Testis (tissue), 3 donors: ENCODE measurements around the gene L1CAM. TPM values are rescaled to one million over a fixed set of nuclear protein-coding genes. Genes with fewer than 3 reads are reported as not detected.

Experiments
- DNase-seq: peaks from one replicate; pipeline ENCODE4 v3.0.0-alpha.2; 2019
- H3K27ac ChIP-seq, 2 donors: fragments of 200-600 bp; sonication (generic); one replicate each; pipeline ENCODE4 v1.5.1; 2019
- H3K27me3 ChIP-seq: fragments of 200-600 bp; sonication (generic); one replicate; pipeline ENCODE4 v1.5.1; 2019
- H3K36me3 ChIP-seq: fragments of 200-600 bp; sonication (generic); one replicate; pipeline ENCODE4 v1.5.1; 2017; ENCODE audit warnings: low read depth; ENCODE audit errors: missing control alignments
- H3K4me1 ChIP-seq: fragments of 200-600 bp; sonication (generic); one replicate; pipeline ENCODE4 v1.5.1; 2019
- H3K4me3 ChIP-seq, 2 donors: fragments of 200-600 bp; sonication (generic); one replicate each; pipeline ENCODE4 v1.5.1; 2017 to 2019
- H3K9me3 ChIP-seq: fragments of 200-600 bp; sonication (generic); one replicate; pipeline ENCODE4 v1.5.1; 2017
- POLR2A ChIP-seq: fragments of 450-650 bp; IDR thresholded peaks from one replicate; pipeline ENCODE4 v1.6.1; 2017; ENCODE audit warnings: antibody characterized with exemption, mild to moderate bottlenecking, moderate library complexity
- WGBS, 2 donors: methylation state at CpG; one replicate each; pipeline ENCODE4 v1.1.5; 2018; 5-methylcytosine and 5-hydroxymethylcytosine counted together
- intact Hi-C: fragments of 100-400 bp; cut with DNase I; formaldehyde crosslinking; loops from one replicate; pipeline ENCODE4 v1.15.1; 2023; ENCODE audit warnings: low total_unique reads
- polyA plus RNA-seq: library from polyadenylated mRNA; stranded (reverse); fragments of 350-450 nt; fragmentation: Illumina TruSeq; extraction: RNeasy Lipid Tissue Mini Kit (QIAGEN cat#74804); gene quantifications from one replicate; pipeline ENCODE4 v1.2.3, GENCODE V29; 2014; ENCODE audit warnings: low read depth, low replicate concordance; ENCODE audit not compliant: insufficient read depth
- total RNA-seq, 2 donors: library from RNA; depleted of rRNA; stranded (reverse); fragments of >200 nt; gene quantifications; one replicate each; pipeline ENCODE4 v1.2.3, GENCODE V29; 2016
- TF ChIP-seq, protein P1 (sequence below), 3 experiments: fragments of 450-650 bp in 2 of 3; fragments of 200-600 bp in 1 of 3; sonication (generic) in 1 of 3; IDR thresholded peaks; one replicate each; pipeline ENCODE4 v1.5.1; 2016 to 2019; ENCODE audit warnings: antibody characterized with exemption in 3 of 3, mild to moderate bottlenecking in 2 of 3, moderate library complexity in 1 of 3

The L1CAM gene
- total and polyA plus RNA-seq, 3 donors from 2014 or later = 1.7 to 4.5 (median 2.5) TPM

- no peak for DNase-seq
- Histone ChIP-seq H3K4me1 (no peaks in the 10 kb centered on the region), H3K36me3 (no peaks in the 10 kb centered on the region), H3K9me3 (no peaks in the 10 kb centered on the region), H3K27me3 (no peaks in the 10 kb centered on the region), H3K4me3 (no peak overlapping the region), H3K27ac (no peak overlapping the region)
- TF ChIP-seq, protein P1, sequence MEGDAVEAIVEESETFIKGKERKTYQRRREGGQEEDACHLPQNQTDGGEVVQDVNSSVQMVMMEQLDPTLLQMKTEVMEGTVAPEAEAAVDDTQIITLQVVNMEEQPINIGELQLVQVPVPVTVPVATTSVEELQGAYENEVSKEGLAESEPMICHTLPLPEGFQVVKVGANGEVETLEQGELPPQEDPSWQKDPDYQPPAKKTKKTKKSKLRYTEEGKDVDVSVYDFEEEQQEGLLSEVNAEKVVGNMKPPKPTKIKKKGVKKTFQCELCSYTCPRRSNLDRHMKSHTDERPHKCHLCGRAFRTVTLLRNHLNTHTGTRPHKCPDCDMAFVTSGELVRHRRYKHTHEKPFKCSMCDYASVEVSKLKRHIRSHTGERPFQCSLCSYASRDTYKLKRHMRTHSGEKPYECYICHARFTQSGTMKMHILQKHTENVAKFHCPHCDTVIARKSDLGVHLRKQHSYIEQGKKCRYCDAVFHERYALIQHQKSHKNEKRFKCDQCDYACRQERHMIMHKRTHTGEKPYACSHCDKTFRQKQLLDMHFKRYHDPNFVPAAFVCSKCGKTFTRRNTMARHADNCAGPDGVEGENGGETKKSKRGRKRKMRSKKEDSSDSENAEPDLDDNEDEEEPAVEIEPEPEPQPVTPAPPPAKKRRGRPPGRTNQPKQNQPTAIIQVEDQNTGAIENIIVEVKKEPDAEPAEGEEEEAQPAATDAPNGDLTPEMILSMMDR (IDR thresholded peaks at IDR 0.05) = no peak
- TF ChIP-seq POLR2A = no peak
- 92 to 98% methylated on average over 2 to 13 of the region's 13 CpGs for WGBS, 2 donors
- intact Hi-C loops = no loop called here
Observed at GRCh38 chrX:153867671-153868070, 18.3 kb downstream of the L1CAM start.

GRCh38 chrX:153867139-153867538, 18.8 kb downstream of the L1CAM start:
- Histone ChIP-seq H3K4me1 (no peaks in the 10 kb centered on the region), H3K9me3 (no peaks in the 10 kb centered on the region), H3K27ac (no peak overlapping the region), H3K4me3 (no peak overlapping the region), H3K36me3 (no peaks in the 10 kb centered on the region), H3K27me3 (no peaks in the 10 kb centered on the region)
- WGBS, 2 donors = 63 to 91% methylated on average over 2 to 9 of the region's 9 CpGs
- no peak for DNase-seq
- TF ChIP-seq, protein P1 (IDR thresholded peaks at IDR 0.05) = no peak
- intact Hi-C loops = no loop called here

GRCh38 chrX:153866302-153867019, 19.5 kb downstream of the L1CAM start:
- DNase-seq = no peak
- intact Hi-C loops = no loop called here
- Histone ChIP-seq H3K4me3 (no peak overlapping the region), H3K9me3 (no peaks in the 10 kb centered on the region), H3K36me3 (no peaks in the 10 kb centered on the region), H3K27me3 (no peaks in the 10 kb centered on the region), H3K4me1 (no peaks in the 10 kb centered on the region), H3K27ac (no peak overlapping the region)
- WGBS, 2 donors = 82 to 86% methylated on average over 10 to 13 of the region's 22 CpGs
- no peak for TF ChIP-seq POLR2A
- TF ChIP-seq, protein P1 (IDR thresholded peaks at IDR 0.05) = no peak

DNA sequence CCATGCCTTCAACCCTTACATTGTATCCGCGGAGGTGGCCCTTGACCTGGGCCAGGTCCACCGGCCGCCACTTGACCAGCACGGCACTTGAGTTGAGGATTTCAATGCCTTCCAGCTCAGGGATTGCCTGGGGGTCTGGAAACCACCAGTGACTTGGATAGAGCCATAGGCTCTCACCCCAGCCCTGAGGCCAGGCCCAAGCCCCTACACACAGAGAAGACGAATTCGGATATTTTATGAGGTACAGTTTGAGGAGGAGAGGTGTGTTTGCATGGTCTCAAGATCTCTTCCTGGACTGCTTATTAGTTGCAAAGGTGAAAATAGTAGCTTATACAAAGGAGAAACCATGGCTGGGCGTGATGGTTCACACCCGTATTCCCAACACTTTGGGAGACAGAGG, 20.3 kb downstream of the L1CAM start:
- H3K27me3 ChIP-seq = no peaks in the 10 kb centered on the region
- H3K36me3 ChIP-seq = no peaks in the 10 kb centered on the region
- H3K9me3 ChIP-seq = no peaks in the 10 kb centered on the region
- TF ChIP-seq, protein P1 (IDR thresholded peaks at IDR 0.05) = no peak
- no peak for TF ChIP-seq POLR2A
- no peaks in the 10 kb centered on the region for H3K4me1 ChIP-seq
- WGBS, 2 donors = 98 to 100% methylated on average over 2 to 8 of the region's 9 CpGs
- H3K4me3 ChIP-seq = no peak overlapping the region
- intact Hi-C loops = no loop called here
- no peak for DNase-seq
- H3K27ac ChIP-seq = no peak overlapping the region

GRCh38 chrX:153865321-153865580, 20.7 kb downstream of the L1CAM start:
- DNase-seq = no peak
- H3K36me3 ChIP-seq = no peaks in the 10 kb centered on the region
- H3K27ac ChIP-seq = no peak overlapping the region
- H3K4me3 ChIP-seq = no peak overlapping the region
- H3K4me1 ChIP-seq = no peaks in the 10 kb centered on the region
- no peaks in the 10 kb centered on the region for H3K9me3 ChIP-seq
- no peak for TF ChIP-seq POLR2A
- TF ChIP-seq, protein P1 (IDR thresholded peaks at IDR 0.05) = no peak
- intact Hi-C loops = no loop called here
- no peaks in the 10 kb centered on the region for H3K27me3 ChIP-seq
- 100% methylated on average over 3 of the region's 11 CpGs for WGBS, 2 donors
